IMR-90 (cell line): ENCODE measurements around the gene ATP11A. TPM values are rescaled to one million over a fixed set of nuclear protein-coding genes. Genes with fewer than 3 reads are reported as not detected.

ENCODE experiments used
- ATAC-seq: fragments of 200-7000 bp; cut with Tn5 transposase; 2 replicates; pipeline ENCODE4 v1.9.1; 2020; ENCODE audit warnings: low read depth, mild to moderate bottlenecking, moderate library complexity
- BruUV-seq: library from RNA; stranded (reverse); fragments of 400-500 nt; replicated peaks from 2 replicates; lab custom pipeline; 2021; lab: Mats Ljungman, UMichigan
- CTCF ChIA-PET: fragments of 300-600 bp; formaldehyde crosslinking; extraction: SDS; loops from one replicate; lab custom pipeline; 2021; ENCODE audit warnings: antibody characterized with exemption; lab: Yijun Ruan, JAX
- POLR2A ChIA-PET: fragments of 300-600 bp; sonication (Branson Sonifier 250); formaldehyde crosslinking; loops from one replicate; lab custom pipeline; 2022; ENCODE audit warnings: antibody characterized with exemption; ENCODE audit not compliant: unreplicated experiment; lab: Charles Lee
- DNase-seq: peaks from one replicate; pipeline ENCODE4 v3.0.0; 2013
- H2AFZ ChIP-seq: replicated peaks from 2 replicates; pipeline ENCODE3; 2013; ENCODE audit warnings: low read length, mild to moderate bottlenecking; ENCODE audit not compliant: poor library complexity
- H2AK5ac ChIP-seq: 2 replicates; pipeline ENCODE4 v1.6.1; 2013; ENCODE audit warnings: low read depth, low read length, inconsistent platforms
- H2AK9ac ChIP-seq: replicated peaks from 2 replicates; pipeline ENCODE3; 2013; ENCODE audit warnings: mild to moderate bottlenecking, low read depth, low read length, moderate library complexity; ENCODE audit not compliant: poor library complexity
- H2BK120ac ChIP-seq: 2 replicates; pipeline ENCODE4 v1.6.1; 2013; ENCODE audit warnings: low read depth, low read length, inconsistent platforms
- H2BK15ac ChIP-seq: 3 replicates; pipeline ENCODE4 v1.6.1; 2013; ENCODE audit warnings: low read depth, low read length, inconsistent platforms
- H2BK20ac ChIP-seq: 2 replicates; pipeline ENCODE4 v1.6.1; 2013; ENCODE audit warnings: low read depth, mild to moderate bottlenecking, inconsistent platforms, low read length, moderate library complexity
- H2BK5ac ChIP-seq: 2 replicates; pipeline ENCODE4 v1.6.1; 2013; ENCODE audit warnings: mild to moderate bottlenecking, low read depth, low read length, inconsistent platforms; ENCODE audit not compliant: poor library complexity, severe bottlenecking
- H3K14ac ChIP-seq: replicated peaks from 2 replicates; pipeline ENCODE4 v1.6.1; 2013; ENCODE audit warnings: low read depth, low read length, inconsistent platforms
- H3K18ac ChIP-seq: 2 replicates; pipeline ENCODE4 v1.6.1; 2013; ENCODE audit warnings: low read depth, low read length, control low read depth
- H3K23ac ChIP-seq: 2 replicates; pipeline ENCODE4 v1.6.1; 2013; ENCODE audit warnings: low read depth, low read length, inconsistent platforms
- H3K27ac ChIP-seq: 2 replicates; pipeline ENCODE4 v1.5.1; 2013; ENCODE audit warnings: mild to moderate bottlenecking, control low read depth, low read length; ENCODE audit not compliant: insufficient read depth
- H3K27me3 ChIP-seq: 2 replicates; pipeline ENCODE4 v1.6.1; 2013; ENCODE audit warnings: low read length; ENCODE audit not compliant: control insufficient read depth, insufficient read depth
- H3K36me3 ChIP-seq: 2 replicates; pipeline ENCODE4 v1.6.1; 2013; ENCODE audit warnings: low read length, mixed read lengths; ENCODE audit not compliant: control insufficient read depth, insufficient read depth
- H3K4ac ChIP-seq: 2 replicates; pipeline ENCODE4 v1.6.1; 2013; ENCODE audit warnings: low read depth, low read length, inconsistent platforms
- H3K4me1 ChIP-seq: 2 replicates; pipeline ENCODE4 v1.6.1; 2013; ENCODE audit warnings: low read length, mixed read lengths; ENCODE audit not compliant: control insufficient read depth, insufficient read depth
- H3K4me2 ChIP-seq: 2 replicates; pipeline ENCODE4 v1.6.1; 2013; ENCODE audit warnings: low read depth, mild to moderate bottlenecking, control low read depth, low read length, moderate library complexity
- H3K4me3 ChIP-seq: 2 replicates; pipeline ENCODE4 v1.5.1; 2013; ENCODE audit warnings: low read depth, mild to moderate bottlenecking, control low read depth, low read length, moderate library complexity; ENCODE audit not compliant: insufficient read depth
- H3K56ac ChIP-seq: 2 replicates; pipeline ENCODE4 v1.6.1; 2013; ENCODE audit warnings: low read length, inconsistent platforms; ENCODE audit not compliant: insufficient read depth; ENCODE audit errors: extremely low read depth
- H3K79me1 ChIP-seq, 2 experiments: 2 replicates each; pipeline ENCODE4 v1.6.1; 2013; ENCODE audit warnings: low read length in 2 of 2, inconsistent platforms in 1 of 2, low read depth in 1 of 2
- H3K9ac ChIP-seq: 2 replicates; pipeline ENCODE4 v1.6.1; 2013; ENCODE audit warnings: low read depth, low read length, control low read depth
- H3K9me1 ChIP-seq: 2 replicates; pipeline ENCODE4 v1.6.1; 2013; ENCODE audit warnings: low read length, inconsistent platforms; ENCODE audit not compliant: insufficient read depth
- H3K9me3 ChIP-seq: 2 replicates; pipeline ENCODE4 v1.6.1; 2013; ENCODE audit warnings: low read length; ENCODE audit not compliant: control insufficient read depth, insufficient read depth
- H4K20me1 ChIP-seq: 2 replicates; pipeline ENCODE4 v1.6.1; 2013; ENCODE audit warnings: low read length, inconsistent platforms; ENCODE audit not compliant: insufficient read depth
- H4K5ac ChIP-seq: 2 replicates; pipeline ENCODE4 v1.6.1; 2013; ENCODE audit warnings: mild to moderate bottlenecking, low read depth, low read length, control low read depth
- H4K8ac ChIP-seq, 2 experiments: 2 replicates each; pipeline ENCODE4 v1.6.1; 2013; ENCODE audit warnings: low read depth in 2 of 2, low read length in 2 of 2, control low read depth in 1 of 2, inconsistent platforms in 1 of 2
- H4K91ac ChIP-seq: 2 replicates; pipeline ENCODE4 v1.6.1; 2013; ENCODE audit warnings: low read depth, low read length, inconsistent platforms; ENCODE audit not compliant: insufficient read depth
- CEBPB ChIP-seq: IDR thresholded peaks from 2 replicates; pipeline ENCODE4 v1.6.1; 2012; ENCODE audit warnings: low read depth, low read length, improper control_type of control experiment
- CHD1 ChIP-seq: IDR thresholded peaks from 2 replicates; pipeline ENCODE4 v1.6.1; 2012; ENCODE audit warnings: low read depth, low read length, improper control_type of control experiment
- MAFK ChIP-seq: IDR thresholded peaks from 2 replicates; pipeline ENCODE4 v1.6.1; 2012; ENCODE audit warnings: low read depth, low read length, improper control_type of control experiment
- NFE2L2 ChIP-seq: fragments of 150-350 bp; IDR thresholded peaks from 2 replicates; pipeline ENCODE4 v1.6.1; 2016; ENCODE audit warnings: low read depth, mild to moderate bottlenecking, low read length
- RAD21 ChIP-seq: IDR thresholded peaks from 2 replicates; pipeline ENCODE4 v1.6.1; 2012; ENCODE audit warnings: low read length, improper control_type of control experiment
- RCOR1 ChIP-seq: IDR thresholded peaks from 2 replicates; pipeline ENCODE4 v1.6.1; 2012; ENCODE audit warnings: mild to moderate bottlenecking, low read length, improper control_type of control experiment; ENCODE audit not compliant: insufficient replicate concordance
- WGBS, 2 experiments: methylation state at CpG; one replicate each; pipeline versions ENCODE4 v1.1.5 to v1.1.7; 2013; ENCODE audit warnings: missing lambda C conversion rate in 2 of 2; ENCODE audit not compliant: insufficient read length in 1 of 2; ENCODE audit errors: extremely low coverage in 2 of 2; 5-methylcytosine and 5-hydroxymethylcytosine counted together
- dilution Hi-C: fragments of 300-500 bp; cut with HindIII; formaldehyde crosslinking; loops from one replicate; pipeline ENCODE4 v1.14.3; 2018; ENCODE audit warnings: low sequenced_read_pairs; ENCODE audit not compliant: unreplicated experiment
- in situ Hi-C: fragments of 300-500 bp; cut with MboI; formaldehyde crosslinking; loops from 3 replicates; pipeline ENCODE4 v1.14.3; 2019; ENCODE audit warnings: low sequenced_read_pairs, inconsistent platforms, mixed read lengths
- intact Hi-C: fragments of 100-400 bp; cut with micrococcal nuclease; formaldehyde crosslinking; loops from 2 replicates; pipeline ENCODE4 v1.10.0; 2022
- polyA plus RNA-seq, 3 experiments: library from polyadenylated mRNA; depleted of rRNA; stranded (reverse); fragments of >200 nt; gene quantifications; 2 replicates each; pipeline ENCODE4 v1.2.3, GENCODE V29; 2012; ENCODE audit warnings: low replicate concordance in 1 of 3
- total RNA-seq: library from RNA; depleted of rRNA; stranded (reverse); fragments of >200 nt; gene quantifications from 2 replicates; pipeline ENCODE4 v1.2.3, GENCODE V29; 2012

Gene ATP11A
- total and polyA plus RNA-seq, 2 of the 4 experiments (the other 2 are of a cell fraction) = 8.4 to 12.0 TPM

GRCh38 chr13:112762690-112763080 lies 72.8 kb downstream of the ATP11A start:
- Histone ChIP-seq H3K79me1 (peaks cover 15 to 18% of the 10 kb centered on the region in 2 experiments; a peak in 3 of 4 replicates), H4K5ac (no peak overlapping the region), H4K20me1 (peaks cover 12% of the 10 kb centered on the region; the same call in 1 of the 2 replicates), H3K9ac (no peak overlapping the region), H2BK5ac (no peak overlapping the region), H3K9me3 (no peaks in the 10 kb centered on the region), H2BK15ac (no peak overlapping the region), H3K4me1 (peaks cover 14% of the 10 kb centered on the region), H3K14ac (no peak overlapping the region), H3K4me2 (no peak overlapping the region), H3K4me3 (no peak overlapping the region), H3K36me3 (no peaks in the 10 kb centered on the region), H3K4ac (no peak overlapping the region), H3K27ac (no peak overlapping the region), H2BK120ac (no peak overlapping the region), H2BK20ac (no peak overlapping the region), H4K91ac (no peak overlapping the region), H3K56ac (no peak overlapping the region), H4K8ac (no peak overlapping the region; a peak in 1 of 4 replicates), H2AFZ (no peak overlapping the region), H3K18ac (no peak overlapping the region), H3K27me3 (no peaks in the 10 kb centered on the region), H3K9me1 (peaks cover 6% of the 10 kb centered on the region; the same call in 1 of the 2 replicates), H2AK5ac (no peak overlapping the region), H2AK9ac (no peak overlapping the region), H3K23ac (no peak overlapping the region; the same call in 1 of the 2 replicates)
- DNase-seq = no peak
- ChIA-PET CTCF (no interaction called here), POLR2A (interaction anchor here (0.6 kb wide), 1 partner anchor 20 kb away, joined by 3 read pairs; no protein-coding TSS in a partner anchor)
- in situ Hi-C loops (no loop called here), dilution Hi-C loops (no loop called here), intact Hi-C loops (loop anchor here (5.0 kb wide), 1 partner anchor 70 kb away; the partner anchor contains the start of gene ATP11A)
- BruUV-seq = no TSS peak
- 90% methylated on average over 6 of the region's 19 CpGs; no CpG with 5 or more reads in 1 of the 2 experiments for WGBS, 2 experiments
- TF ChIP-seq MAFK = no peak
- TF ChIP-seq RAD21 = no peak
- no peak for TF ChIP-seq RCOR1
- TF ChIP-seq NFE2L2 = no peak
- no peak for TF ChIP-seq CHD1
- no peak for TF ChIP-seq CEBPB
- ATAC-seq = no peak
